COR-L47 (cell line): ENCODE data around the gene GAGE10.
"Not testable (repeated sequence)": the region's sequence is repeated elsewhere in the genome, so short reads cannot be mapped to it uniquely, and the experiment has no call there.

Experiments
- DNase-seq: peaks from one replicate; lab custom pipeline; 2025; lab: John Stamatoyannopoulos, UW

GAGE10 gene

DNA sequence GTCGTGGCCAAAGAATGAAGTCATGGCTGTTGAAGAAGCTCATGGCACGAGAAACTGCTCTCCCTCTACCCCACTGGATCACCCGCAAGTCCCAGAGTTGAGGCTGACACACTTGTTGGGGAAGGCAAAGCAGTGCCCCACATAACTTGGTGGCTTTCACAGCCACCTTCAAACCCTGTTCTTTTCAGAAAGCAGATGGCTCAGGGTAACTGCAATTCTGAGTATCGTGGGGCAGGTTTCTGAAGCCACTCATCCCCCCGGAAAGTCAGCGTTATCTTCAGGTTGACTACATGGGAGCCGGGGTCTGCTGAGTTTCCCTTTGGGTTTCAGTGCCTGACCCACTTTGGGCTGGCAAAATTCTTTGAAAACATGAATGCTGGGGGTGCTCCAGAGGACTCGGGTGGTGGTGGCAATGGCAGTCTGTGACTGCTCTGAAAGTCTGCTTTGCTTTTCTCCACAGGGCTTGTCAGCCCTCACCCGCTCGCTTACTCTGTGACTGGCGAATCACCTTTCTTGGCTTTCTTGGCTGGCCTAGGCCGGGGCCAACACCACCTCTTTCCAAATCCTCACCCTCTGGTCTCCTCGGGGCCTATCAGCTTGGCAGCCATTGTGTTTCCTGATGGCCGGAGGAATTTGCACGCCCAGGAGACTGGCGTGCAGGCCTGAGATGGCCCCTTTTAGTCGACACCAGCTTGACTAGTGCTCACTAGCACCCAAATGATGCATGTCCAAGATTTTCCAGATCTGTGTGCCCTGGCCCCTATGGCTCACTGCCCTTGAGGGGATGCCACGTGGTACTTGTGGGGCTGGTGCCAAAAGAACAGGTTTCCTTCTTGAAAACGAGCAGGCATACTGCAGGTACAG is 26.5 kb upstream of the GAGE10 start:
- no peak for DNase-seq

DNA sequence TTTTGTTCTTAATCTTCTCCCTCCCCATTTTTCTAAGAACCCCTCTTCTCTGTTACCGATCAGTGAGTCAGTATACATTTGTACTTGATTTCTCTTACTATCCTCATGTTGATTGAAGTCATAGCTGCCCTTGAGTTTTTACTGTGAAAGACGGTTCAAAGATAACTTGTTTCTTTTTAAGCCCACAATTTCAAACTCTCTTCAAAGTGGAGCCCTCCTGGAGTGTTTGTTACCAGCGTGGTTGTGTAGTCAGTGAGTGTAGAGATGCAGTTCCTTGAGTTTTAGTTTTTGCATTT is 26.0 kb upstream of the GAGE10 start:
- no peak for DNase-seq

DNA sequence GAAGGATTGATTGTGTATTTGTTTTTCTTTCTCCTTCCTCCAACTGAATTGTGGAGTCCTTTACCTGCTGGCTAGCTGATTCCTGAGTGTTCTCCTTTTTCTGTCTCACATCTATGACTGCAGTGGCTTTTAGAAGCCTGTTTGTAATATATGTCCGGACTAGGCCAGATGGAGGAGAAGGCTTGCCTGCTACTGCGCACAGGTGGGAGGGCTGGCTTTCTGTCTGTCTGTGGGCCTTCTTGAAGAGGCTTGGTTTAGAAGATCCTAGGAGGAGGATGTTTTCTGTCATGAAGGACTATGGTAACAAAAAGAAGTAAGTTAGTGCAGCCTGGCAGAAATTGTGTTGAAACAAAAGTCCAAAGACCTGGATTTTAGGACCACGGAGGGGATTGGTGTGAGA is 25.4 kb upstream of the GAGE10 start:
- no peak for DNase-seq

DNA sequence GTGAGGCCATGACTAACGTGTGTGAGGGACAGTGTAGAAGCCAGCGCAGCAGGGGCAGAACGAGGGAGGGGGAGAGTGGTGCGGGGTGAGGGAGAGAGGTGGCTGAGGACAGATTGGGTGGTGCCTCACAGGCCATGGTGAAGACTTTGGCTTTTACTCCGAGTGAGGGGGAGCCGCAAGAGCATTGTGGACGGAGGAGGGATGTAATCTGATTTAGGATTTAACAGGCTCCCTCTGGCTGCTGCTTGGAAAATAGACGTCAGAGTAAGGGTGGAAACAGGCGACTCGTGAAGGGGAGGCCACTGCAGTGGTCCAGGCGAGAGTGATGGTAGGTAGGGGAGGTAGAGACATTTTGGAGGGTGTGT is 20.8 kb upstream of the GAGE10 start:
- no peak for DNase-seq

DNA sequence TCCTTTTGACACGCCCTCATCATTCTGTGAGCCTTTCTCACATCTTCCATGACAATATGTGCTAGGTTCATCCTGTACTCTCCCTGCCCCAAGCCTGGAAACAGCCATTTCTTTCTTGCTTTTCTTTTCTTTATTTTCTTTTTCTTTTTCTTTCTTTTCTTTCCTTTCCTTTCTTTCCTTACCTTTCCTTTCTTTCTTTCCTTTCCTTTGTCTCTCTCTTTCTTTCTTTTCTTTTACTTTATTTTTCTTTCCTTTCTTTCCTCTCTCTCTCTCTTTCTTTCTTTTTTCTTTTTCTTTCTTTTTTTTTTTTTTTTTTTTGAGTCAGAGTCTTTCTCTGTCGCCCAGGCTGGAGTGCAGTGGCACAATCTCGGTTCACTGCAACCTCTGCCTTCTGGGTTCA is 19.2 kb upstream of the GAGE10 start:
- DNase-seq: no peak

DNA sequence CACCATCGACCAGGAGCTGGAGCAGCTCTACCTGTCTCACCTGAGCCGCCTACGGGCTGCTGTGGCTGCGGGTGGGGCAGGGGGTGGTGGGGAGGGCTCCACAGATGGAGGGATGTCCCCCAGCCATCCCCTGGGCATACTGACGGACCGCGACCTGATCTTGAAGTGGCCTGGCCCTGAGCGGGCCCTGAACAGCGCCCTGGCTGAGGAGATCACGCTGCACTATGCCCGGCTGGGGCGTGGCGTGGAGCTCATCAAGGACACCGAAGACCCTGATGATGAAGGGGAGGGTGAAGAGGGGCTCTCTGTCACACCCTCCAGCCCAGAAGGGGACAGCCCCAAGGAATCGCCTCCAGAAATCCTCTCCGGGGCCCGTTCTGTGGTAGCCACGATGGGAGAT is 17.3 kb upstream of the GAGE10 start:
- no peak for DNase-seq

DNA sequence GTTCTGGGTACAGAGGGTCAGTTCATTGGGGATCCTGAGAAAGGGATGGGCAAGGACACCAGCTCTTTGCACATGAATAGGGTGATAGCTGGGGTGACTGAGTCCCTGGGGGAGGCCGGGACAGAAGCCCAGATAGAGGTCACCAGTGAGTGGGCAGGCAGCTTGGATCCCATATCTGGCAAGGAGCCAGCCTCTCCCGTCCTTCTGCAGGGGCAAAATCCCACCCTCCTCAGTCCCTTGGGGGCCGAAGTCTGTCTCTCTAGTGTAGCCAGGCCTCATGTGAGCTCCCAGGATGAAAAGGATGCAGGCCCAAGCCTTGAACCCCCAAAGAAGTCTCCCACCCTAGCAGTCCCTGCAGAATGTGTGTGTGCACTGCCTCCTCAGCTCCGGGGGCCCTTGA is 16.9 kb upstream of the GAGE10 start:
- DNase-seq: no peak

DNA sequence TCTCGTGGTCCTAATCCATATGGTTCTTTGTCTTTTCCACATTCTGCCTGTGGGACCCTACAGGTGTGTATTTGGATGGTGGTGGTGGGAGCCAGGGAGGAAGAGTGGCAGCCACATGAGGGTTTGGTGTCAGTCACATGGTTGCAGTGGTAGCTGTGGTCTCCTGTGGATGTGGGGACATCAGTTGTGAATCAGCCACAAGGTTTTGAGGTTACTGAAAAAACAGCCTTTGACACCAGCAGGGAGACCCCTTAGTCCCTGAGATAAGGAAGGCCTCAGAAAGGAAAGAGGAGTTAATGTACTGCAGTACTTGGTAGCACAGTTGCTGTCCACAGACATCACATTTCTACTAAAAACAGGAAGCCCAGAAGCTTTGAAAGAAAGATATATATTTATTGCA is 15.8 kb upstream of the GAGE10 start:
- DNase-seq: no peak

DNA sequence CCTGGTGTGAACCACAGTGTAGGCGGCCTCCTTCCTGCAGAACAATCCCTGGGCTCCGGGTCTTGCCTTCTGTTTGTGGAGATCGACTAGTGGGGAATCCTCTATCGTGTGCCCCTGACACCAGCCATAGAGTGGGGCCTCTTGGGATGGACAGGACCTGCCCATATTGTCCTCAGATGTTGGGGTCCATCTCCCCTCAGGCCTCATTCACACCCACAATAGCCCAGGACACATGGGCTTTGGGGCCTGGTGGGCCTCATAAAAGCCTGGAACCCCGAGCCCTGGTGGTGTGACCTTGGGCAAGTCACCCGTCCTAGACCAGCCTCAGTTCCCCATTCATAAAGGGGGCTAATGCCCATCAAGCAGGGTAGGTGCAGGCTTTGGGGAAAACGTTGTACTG is 13.2 kb upstream of the GAGE10 start:
- no peak for DNase-seq

DNA sequence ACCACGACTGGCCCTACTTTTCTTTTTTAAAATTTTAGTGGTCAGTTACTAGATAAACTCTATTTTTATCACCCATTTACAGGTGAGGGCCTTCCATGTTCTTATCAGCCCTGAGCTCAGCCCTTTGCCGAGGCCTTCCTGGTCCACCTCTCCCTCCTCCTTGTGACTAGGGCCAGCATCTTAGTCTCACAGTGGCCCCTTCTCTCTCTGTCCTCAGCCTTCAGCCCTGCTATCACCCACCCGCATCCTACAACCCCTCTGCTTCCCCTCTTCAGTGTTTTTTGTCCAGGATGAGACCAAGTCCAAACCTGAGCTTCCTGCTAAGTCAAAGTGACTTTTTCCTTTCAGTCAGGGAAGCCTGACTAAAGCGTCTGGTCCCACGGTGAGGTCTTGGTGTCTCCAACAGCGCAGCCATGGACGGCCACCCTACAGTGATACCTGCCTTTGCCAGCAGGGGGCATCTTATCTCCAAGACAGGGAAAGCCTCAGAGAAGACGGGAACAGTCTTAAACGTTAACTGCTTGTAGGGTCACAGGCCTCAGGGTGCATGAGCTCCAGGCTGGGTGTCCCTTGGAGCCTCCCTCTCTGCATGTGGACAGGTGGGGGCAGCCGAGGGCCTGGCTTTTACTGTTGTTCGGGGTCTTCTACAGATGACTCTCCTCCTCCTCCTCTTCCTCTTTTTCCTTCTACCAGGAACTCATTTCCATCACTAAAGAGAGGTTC is 11.7 kb upstream of the GAGE10 start:
- peak; percentile 17 for DNase-seq

DNA sequence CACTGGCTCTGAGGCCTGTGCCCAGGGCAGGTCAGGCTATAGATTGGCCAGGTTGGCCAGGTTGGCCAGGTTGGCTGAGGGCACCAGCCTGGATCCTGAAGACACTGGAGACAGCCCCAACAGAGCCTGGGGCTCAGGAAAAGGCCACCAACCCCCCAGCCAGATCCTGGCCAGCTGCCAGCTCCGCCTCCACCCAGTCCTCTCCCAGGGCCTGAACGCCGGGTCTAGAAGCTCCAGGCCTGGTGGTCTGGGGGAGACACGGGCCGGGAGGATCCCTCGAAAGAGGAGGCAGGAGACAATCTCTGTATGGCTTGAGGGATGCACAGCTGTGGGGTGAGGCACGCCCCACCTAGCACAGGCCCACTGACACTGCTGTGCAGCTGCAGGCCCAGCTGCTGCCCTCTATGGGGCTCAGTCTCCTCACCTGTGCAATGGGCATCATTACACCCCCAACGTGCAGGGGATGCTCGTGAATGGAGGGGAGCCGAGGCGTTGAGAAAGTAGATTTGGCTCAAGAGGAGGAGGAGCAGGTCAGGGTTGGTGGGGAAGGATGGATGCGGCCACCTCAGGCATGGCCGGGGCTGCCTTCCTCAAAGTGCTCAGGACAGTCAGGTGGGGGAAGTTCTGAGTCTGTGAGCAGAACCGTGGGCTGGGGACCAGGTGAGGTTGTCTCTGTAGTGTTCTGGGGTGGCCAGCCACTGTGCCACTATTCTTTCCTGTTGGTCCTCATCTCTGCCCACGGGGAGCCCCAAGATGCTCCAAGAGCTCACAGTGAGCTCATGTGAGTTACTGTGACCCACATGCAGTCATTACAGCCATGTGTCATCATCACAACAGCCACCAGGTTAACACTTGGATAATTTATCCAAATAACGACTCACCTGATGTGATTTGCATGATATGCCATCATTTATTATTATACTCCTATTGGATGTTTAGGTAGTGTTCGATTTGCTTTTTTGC is 10.8 kb upstream of the GAGE10 start:
- no peak for DNase-seq

DNA sequence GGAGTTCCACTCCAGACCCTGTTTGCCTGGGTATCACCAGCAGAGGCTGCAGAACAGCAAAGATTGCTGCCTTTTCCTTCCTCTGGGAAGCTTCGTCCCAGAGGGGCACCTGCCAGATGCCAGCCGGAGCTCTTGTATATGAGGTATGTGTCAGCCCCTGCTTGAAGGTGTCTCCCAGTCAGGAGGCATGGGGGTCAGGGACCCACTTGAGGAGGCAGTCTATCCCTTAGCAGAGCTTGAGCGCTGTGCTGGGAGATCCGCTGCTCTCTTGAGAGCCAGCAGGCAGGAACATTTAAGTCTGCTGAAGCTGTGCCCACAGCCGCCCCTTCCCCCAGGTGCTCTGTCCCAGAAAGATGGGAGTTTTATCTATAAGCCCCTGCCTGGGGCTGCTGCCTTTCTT is 4.2 kb upstream of the GAGE10 start:
- DNase-seq: not testable (repeated sequence)

DNA sequence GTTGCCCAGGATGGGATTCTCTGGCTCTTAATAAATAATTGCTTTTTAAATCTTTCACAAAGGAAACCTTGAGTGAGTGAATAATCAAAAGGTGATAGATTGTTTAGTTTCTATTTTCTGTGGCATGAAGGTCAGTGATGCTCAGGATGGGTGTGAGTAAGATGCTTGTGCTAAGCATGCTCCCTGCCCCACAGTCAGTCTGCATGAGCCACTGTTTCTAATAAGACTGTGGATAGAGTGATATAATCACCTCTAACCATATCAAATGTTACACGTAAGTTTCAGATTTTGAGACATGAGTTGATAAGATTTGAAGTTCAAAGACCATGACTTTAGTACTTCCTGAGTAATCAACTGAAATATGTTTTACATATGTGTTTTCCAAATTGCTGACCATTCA is 2.7 kb upstream of the GAGE10 start:
- DNase-seq: no peak

DNA sequence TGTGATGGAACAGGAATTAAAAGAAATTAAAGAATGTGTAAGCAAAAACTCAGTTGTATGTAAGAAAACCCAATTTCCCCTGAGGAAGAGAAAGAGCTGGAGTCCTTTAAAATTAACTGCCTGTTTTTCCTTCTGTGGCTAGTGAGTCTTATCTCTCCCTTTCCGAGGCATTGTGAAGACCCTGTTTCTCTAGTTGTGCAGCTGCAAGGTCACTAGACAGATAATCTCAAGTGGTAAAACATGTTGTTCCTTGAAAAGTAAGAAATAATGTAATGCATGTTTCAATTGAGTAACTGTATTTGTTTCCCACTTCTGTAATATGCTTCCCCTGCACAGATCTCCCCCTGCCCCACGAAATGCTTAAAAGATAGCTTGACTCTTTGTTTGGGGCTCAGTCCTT is 4.3 kb downstream of the GAGE10 start:
- DNase-seq: not testable (repeated sequence)

DNA sequence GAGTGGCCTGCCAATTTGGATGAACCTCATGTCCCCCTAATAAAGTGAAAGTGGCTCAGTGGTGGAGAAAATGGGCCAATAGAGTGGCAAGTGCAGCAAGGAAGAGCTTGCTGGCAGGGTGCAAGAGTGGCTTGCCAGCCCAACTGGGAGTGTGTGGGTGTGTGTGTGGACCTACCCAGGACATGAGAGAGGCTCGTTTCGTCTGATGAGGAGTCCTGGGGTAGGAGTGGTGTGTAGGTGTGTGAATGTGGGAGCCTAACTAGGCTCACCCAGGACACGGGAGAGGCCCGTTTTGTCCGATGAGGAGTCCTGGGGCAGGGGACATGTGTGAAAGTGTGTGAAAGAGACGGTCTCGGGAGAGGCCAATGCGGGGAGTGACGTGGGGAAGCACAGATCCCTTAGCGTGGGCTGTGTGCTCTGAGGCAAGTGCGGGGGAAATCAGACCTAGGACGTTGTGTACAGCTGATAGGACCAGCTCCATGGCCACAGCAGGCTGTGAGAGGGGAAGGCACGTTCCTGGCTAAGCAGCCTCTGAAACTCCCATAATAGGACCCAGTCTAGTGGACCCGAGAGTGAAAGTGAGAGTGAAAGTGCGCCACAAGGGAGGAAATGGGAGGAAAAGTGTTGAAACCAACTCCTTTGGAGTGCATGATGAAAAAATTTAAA is 5.3 kb downstream of the GAGE10 start:
- no peak for DNase-seq

DNA sequence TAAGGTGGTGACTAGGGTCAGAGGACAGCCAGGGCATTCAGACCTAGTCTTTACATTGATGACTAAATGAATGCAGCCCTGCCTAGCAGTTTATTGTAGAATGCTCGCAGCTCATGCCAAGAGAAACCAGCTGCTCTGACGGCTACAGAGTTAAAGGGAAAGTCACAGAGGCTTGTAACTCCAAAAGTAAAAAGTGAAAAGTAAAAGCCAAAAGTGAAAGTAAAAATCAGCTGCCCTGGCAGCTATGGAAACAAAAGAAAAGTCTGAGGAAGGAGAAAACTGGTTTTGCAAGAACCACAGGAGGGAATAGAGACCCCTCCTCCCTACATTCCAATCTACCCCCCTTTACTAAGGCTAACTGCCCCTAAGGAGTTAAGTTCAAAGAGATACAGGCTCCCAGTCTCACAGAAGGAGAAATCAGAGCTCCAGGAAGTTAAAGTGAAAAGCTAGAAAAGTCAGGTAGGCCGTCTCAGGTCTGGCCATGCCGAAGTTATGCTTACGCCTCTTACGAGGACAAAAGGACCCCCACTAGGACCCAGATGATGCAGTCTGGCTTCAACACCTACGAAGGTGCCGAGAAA is 6.0 kb downstream of the GAGE10 start:
- no peak for DNase-seq

DNA sequence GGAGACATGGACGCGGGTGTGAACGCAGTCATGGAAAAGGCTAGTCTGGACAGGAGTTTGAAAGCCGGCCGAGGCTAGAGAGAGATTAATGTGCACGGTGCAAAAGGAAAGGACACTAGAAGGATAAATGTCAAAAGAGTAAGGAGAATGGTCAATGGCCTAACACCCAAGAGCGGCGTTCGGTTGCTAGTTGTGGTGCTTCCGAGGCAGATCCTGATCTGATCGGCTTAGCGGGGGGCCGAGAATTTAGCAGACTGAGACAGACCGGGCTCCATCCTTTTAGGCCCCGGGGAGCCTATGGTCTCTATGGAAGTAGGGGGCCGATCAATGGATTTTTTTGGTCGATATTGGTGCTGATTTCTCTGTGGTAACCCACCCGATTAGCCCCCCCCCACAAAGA is 6.9 kb downstream of the GAGE10 start:
- no peak for DNase-seq

DNA sequence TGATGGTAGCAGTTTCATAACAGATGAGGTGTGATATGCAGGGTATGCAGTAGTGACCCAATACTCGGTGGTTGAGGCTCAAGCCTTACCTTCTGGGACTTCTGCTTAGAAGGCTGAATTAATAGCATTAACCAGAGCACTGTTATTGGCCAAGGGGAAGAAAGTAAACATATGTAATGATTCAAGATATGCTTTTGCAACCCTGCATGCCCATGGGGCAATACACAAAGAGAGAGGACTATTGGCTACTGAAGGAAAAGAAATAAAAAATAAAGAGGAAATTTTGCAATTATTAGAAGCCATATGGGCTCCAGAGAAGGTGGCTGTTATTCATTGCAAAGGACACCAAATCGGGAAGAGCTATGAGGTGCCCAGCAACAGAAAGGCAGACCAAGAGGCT is 8.7 kb downstream of the GAGE10 start:
- DNase-seq: no peak

DNA sequence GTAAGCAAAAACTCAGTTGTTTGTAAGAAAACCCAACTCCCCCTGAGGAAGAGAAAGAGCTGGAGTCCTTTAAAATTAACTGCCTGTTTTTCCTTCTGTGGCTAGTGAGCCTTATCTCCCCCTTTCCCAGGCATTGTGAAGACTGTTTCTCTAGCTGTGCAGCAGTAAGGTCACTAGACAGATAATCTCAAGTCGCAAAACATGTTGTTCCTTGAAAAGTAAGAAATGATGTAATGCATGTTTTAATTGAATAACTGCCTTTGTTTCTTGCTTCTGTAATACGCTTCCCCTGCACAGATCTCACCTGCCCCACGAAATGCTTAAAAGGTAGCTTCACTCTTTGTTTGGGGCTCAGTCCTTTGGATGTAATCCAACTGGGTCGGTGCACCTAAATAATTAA is 12.6 kb downstream of the GAGE10 start:
- no peak for DNase-seq

DNA sequence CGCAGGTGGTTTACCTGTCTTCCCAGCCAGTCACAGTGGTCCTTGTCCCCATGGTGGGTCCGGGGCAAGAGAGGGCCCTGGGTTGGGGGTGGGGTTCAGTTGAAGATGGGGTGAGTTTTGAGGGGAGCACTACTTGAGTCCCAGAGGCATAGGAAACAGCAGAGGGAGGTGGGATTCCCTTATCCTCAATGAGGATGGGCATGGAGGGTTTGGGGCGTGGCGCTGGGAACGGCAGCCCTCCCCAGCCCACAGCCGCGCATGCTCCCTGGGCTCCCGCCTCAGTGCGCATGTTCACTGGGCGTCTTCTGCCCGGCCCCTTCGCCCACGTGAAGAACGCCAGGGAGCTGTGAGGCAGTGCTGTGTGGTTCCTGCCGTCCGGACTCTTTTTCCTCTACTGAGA is 18.3 kb downstream of the GAGE10 start, which contains the start of gene GAGE12J:
Gene GAGE12J, plus strand, starts transcription at position 301 of the 400 bp plus-strand sequence. CDS start 1,157 bp downstream, outside the sequence.
- DNase-seq: not testable (repeated sequence)

DNA sequence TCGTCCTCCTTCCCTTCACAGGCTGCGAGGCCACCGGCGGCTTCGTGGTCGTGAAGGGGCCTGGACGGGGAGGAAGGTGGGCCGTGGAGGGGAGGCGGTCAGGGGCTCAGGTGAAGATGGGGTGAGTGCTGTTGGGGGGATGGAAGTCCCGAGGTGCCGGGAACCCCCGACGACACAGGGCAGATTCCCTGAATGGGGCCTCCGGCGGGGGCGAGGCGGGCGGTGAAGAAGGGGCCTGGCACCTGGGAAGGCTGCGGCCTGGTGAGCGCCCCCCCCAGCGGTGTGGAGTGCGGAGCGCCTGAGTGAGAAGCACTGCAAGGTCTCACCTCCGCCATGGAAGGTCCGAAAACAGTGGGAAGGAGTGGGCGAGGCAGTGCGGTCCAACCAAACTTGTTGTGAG is 18.8 kb downstream of the GAGE10 start:
- not testable (repeated sequence) for DNase-seq

DNA sequence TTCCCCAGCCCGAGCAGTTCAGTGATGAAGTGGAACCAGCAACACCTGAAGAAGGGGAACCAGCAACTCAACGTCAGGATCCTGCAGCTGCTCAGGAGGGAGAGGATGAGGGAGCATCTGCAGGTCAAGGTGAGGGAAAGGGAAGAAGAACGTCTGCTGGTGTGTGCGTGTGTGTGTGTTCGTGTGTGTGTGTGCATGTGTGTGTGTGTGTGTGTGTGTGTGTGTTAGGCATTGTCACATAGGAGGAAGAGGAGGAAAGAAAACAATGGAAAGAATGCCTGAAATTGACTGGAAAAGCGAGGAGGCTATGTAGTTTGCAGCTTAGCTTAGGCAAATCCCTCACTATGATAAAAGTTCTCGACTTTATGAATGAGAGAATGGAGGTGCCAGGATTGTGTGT is 20.3 kb downstream of the GAGE10 start:
- DNase-seq: not testable (repeated sequence)
